Activated T-cell treated with anti-CD3 and anti-CD28 coated beads for 4 hours (primary cell): ENCODE data around the gene FCN3.
"Not testable (repeated sequence)": the region's sequence is repeated elsewhere in the genome, so short reads cannot be mapped to it uniquely, and the experiment has no call there.

ENCODE experiments used
- DNase-seq: peaks from one replicate; pipeline ENCODE4 v3.0.0-alpha.2; 2020

The FCN3 gene

GRCh38 chr1:27398405-27399149, 24.0 kb upstream of the FCN3 start:
- no peak for DNase-seq

GRCh38 chr1:27397749-27398148, 23.1 kb upstream of the FCN3 start:
- no peak for DNase-seq

GRCh38 chr1:27397110-27397509, 22.5 kb upstream of the FCN3 start:
- DNase-seq, result no peak

- DNase-seq, result peak; percentile 66
Observed at GRCh38 chr1:27395441-27396195, 21.0 kb upstream of the FCN3 start.

- DNase-seq, result no peak
Observed at GRCh38 chr1:27394925-27395324, 20.3 kb upstream of the FCN3 start.

- no peak for DNase-seq
Observed at GRCh38 chr1:27394282-27394658, 19.6 kb upstream of the FCN3 start.

GRCh38 chr1:27393641-27394281, 19.1 kb upstream of the FCN3 start:
- DNase-seq, result no peak

GRCh38 chr1:27392778-27393635, 18.4 kb upstream of the FCN3 start:
- DNase-seq, result no peak

- peak; percentile 92 for DNase-seq
Observed at GRCh38 chr1:27392096-27392777, 17.6 kb upstream of the FCN3 start, which contains the start of gene GPR3. Gene GPR3 (plus strand): TSS chr1:27392622. CDS start chr1:27393799, 1,177 bp downstream.

GRCh38 chr1:27391511-27392095, 17.0 kb upstream of the FCN3 start:
- DNase-seq, result no peak

GRCh38 chr1:27388337-27389005, 13.8 kb upstream of the FCN3 start:
- peak; percentile 71 for DNase-seq

GRCh38 chr1:27384797-27385196, 10.2 kb upstream of the FCN3 start:
- DNase-seq, result not testable (repeated sequence)

- DNase-seq, result no peak
Observed at GRCh38 chr1:27383661-27384060, 9.0 kb upstream of the FCN3 start.

- DNase-seq, result no peak
Observed at GRCh38 chr1:27383039-27383605, 8.5 kb upstream of the FCN3 start, which contains the start of gene CD164L2. Gene CD164L2 (minus strand): TSS chr1:27383333. CDS start chr1:27383239, 94 bp downstream.

- DNase-seq, result no peak
Observed at GRCh38 chr1:27381969-27382762, 7.5 kb upstream of the FCN3 start.

GRCh38 chr1:27380766-27381733, 6.4 kb upstream of the FCN3 start:
- no peak for DNase-seq

GRCh38 chr1:27380224-27380623, 5.6 kb upstream of the FCN3 start:
- no peak for DNase-seq

GRCh38 chr1:27379564-27380122, 5.0 kb upstream of the FCN3 start:
- DNase-seq, result no peak
